Lower leg skin (tissue), 4 donors: ENCODE measurements around the gene VPS37B. TPM values are rescaled to one million over a fixed set of nuclear protein-coding genes. Genes with fewer than 3 reads are reported as not detected.

Experiments
- DNase-seq, 2 donors: peaks; one replicate each; pipeline ENCODE4 v3.0.0-alpha.2; 2019; ENCODE audit warnings: low spot score in 2 of 2
- H3K4me3 ChIP-seq: fragments of 200-600 bp; sonication (generic); 2 replicates; pipeline ENCODE4 v1.5.1; 2017; ENCODE audit warnings: mild to moderate bottlenecking, low read depth; ENCODE audit not compliant: poor library complexity, severe bottlenecking
- POLR2A ChIP-seq, 2 donors: fragments of 450-650 bp; IDR thresholded peaks; one replicate each; pipeline ENCODE4 v1.6.1; 2016 to 2017; ENCODE audit warnings: antibody characterized with exemption in 2 of 2, mild to moderate bottlenecking in 1 of 2, moderate library complexity in 1 of 2
- WGBS, 2 donors: methylation state at CpG; one replicate each; pipeline ENCODE4 v1.1.5; 2018; 5-methylcytosine and 5-hydroxymethylcytosine counted together
- intact Hi-C: fragments of 100-400 bp; cut with DNase I; formaldehyde crosslinking; loops from one replicate; pipeline ENCODE4 v1.15.0; 2023; ENCODE audit warnings: low total_unique reads
- total RNA-seq, 4 donors: library from RNA; depleted of rRNA; stranded (reverse); fragments of >200 nt; gene quantifications; one replicate each; pipeline ENCODE4 v1.1.0, GENCODE V29; 2016
- TF ChIP-seq, protein P1 (sequence below), 3 donors: fragments of 450-650 bp; IDR thresholded peaks; one replicate each; pipeline ENCODE4 v1.5.1; 2016; ENCODE audit warnings: antibody characterized with exemption in 3 of 3, mild to moderate bottlenecking in 3 of 3, moderate library complexity in 2 of 3

The VPS37B gene
- total RNA-seq, 4 donors from 2014 or later: 27.7 to 47.8 (median 42.3) TPM

DNA sequence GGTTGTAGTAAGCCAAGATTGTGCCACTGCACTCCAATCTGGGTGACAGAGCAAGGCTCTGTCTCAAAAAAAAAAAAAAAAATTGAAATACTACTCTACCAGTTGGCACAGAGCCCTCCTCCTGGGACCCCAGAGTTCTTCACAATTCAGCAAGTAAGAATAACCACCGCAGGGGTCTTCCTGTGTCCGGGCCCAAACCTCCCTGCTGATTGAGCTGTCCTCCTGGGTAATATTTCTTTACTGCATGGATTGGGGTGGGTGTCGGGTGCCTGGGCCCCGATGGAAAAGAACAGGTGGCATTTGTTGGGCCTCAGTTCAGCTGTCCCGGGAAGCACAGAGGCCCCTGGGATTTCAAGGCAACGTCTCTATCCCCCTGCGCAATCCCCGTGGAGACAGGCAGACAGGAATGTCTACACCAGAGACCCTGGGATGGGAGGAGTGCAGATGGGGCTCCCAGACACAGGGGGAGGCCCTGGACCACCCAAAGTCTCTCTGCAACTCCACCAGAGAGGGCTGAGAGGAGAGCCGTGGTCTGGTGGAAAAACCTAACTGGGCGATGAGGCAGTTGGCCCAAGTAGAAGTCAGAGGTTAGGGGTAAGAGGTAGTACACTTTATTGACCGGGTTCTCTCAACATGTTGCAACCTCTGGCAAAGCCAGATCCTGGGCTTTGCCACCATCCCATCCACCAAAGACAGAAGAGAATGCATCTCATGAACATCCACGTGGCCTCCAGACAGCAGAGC is 32.7 kb upstream of the VPS37B start:
- intact Hi-C loops: no loop called here
- WGBS, 2 donors: 81 to 91% methylated on average over 11 to 12 of the region's 12 CpGs
- TF ChIP-seq POLR2A (IDR thresholded peaks at IDR 0.05): no peak
- TF ChIP-seq, protein P1, sequence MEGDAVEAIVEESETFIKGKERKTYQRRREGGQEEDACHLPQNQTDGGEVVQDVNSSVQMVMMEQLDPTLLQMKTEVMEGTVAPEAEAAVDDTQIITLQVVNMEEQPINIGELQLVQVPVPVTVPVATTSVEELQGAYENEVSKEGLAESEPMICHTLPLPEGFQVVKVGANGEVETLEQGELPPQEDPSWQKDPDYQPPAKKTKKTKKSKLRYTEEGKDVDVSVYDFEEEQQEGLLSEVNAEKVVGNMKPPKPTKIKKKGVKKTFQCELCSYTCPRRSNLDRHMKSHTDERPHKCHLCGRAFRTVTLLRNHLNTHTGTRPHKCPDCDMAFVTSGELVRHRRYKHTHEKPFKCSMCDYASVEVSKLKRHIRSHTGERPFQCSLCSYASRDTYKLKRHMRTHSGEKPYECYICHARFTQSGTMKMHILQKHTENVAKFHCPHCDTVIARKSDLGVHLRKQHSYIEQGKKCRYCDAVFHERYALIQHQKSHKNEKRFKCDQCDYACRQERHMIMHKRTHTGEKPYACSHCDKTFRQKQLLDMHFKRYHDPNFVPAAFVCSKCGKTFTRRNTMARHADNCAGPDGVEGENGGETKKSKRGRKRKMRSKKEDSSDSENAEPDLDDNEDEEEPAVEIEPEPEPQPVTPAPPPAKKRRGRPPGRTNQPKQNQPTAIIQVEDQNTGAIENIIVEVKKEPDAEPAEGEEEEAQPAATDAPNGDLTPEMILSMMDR (IDR thresholded peaks at IDR 0.05): no peak
- DNase-seq: no peak
- H3K4me3 ChIP-seq: no peak overlapping the region

DNA sequence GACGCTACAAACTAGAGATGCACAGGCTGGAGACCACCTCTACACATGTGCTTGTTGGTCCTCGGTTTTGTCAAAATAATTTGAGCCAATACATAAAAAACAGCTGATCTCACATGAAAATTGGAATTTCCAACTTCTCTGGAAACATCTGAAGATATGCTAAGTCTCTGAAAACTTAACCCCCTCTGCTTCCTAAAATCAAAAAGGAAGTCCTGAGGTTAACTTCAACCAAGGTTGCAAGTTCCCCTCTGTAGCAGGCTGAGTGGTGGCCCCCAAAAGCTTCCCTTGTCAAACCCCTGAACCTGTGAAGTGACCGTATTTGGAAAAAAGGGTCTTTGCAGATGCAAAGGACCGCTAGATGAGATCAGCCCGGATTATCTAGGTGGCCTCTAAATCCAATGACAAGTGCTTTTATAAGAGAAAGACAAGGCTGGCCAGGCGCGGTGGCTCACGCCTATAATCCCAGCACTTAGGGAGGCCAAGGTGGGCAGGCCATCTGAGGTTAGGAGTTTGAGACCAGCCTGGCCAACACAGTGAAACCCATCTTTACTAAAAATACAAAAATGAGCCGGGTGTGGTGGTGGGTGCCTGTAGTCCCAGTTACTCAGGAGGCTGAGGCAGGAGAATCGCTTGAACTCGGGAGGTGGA is 32.0 kb upstream of the VPS37B start:
- DNase-seq: no peak
- intact Hi-C loops: no loop called here
- 86 to 89% methylated on average over 11 of the region's 11 CpGs for WGBS, 2 donors
- TF ChIP-seq, protein P1 (IDR thresholded peaks at IDR 0.05): no peak
- no peak for TF ChIP-seq POLR2A (IDR thresholded peaks at IDR 0.05)
- no peak overlapping the region for H3K4me3 ChIP-seq

DNA sequence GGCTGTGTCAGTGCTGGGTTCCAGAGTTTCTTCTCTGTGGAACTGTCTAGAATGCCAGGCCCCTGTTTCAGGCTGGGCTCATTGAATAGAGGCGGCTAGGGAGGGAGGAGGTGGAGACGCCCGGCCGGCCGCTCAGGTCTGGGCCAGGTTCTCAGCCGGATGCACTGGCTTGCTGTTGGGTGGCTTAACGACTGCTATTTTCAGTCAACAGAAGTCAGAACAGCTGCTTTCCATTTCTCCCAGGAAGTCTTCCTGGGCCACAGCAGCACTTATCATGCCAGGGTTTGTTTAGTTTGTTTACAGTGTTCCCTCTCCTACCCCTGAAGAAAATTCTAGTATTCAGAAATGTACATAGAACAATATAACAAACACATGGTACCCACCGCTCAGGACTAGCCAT is 26.0 kb upstream of the VPS37B start:
- WGBS, 2 donors: 73 to 80% methylated on average over 8 of the region's 8 CpGs
- no peak overlapping the region for H3K4me3 ChIP-seq
- intact Hi-C loops: no loop called here
- DNase-seq: no peak
- TF ChIP-seq, protein P1 (IDR thresholded peaks at IDR 0.05): no peak
- no peak for TF ChIP-seq POLR2A (IDR thresholded peaks at IDR 0.05)

DNA sequence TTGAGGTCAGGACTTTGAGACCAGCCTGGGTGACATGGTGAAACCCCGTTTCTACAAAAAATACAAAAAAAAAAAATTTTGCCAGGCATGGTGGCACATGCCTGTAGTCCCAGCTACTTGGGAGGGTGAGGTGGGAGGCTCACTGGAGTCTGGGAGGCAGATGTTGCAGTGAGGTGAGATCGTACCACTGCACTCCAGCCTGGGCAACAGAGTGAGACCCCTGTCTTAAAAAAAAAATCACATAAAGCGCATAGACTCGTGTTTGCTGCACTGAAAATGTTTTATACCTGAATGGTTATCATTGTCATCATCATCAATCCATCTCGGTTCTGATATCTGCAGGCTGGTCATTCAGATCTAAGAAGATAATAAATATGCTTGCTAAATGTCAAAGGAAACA is 24.8 kb upstream of the VPS37B start:
- no peak for DNase-seq
- H3K4me3 ChIP-seq: no peak overlapping the region
- 87 to 90% methylated on average over 5 of the region's 5 CpGs for WGBS, 2 donors
- TF ChIP-seq, protein P1 (IDR thresholded peaks at IDR 0.05): no peak
- TF ChIP-seq POLR2A (IDR thresholded peaks at IDR 0.05): no peak
- intact Hi-C loops: no loop called here

DNA sequence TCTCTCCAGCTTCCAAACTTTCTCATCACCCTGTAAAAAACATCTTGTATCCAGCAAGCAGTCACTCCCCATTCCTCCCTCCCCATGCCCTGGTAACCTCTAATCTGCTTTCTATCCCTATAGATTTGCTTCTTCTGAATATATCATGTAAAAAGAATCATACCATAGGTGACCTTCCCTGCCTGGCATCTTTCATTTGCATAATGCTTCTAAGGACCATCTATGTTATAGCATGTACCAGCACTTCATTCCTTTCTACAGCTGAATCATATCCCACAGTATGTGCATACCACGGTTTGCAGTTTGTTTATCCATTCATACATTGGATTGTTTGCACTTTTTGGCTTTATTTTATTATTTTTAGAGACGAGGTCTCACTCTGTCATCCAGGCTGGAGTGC is 22.9 kb upstream of the VPS37B start:
- no peak for DNase-seq
- intact Hi-C loops: no loop called here
- no peak overlapping the region for H3K4me3 ChIP-seq
- no peak for TF ChIP-seq POLR2A (IDR thresholded peaks at IDR 0.05)
- TF ChIP-seq, protein P1 (IDR thresholded peaks at IDR 0.05): no peak
- WGBS, 2 donors: 67 to 77% methylated on average over 2 of the region's 2 CpGs
